KMS-11 (cell line): ENCODE data around the gene ADGRG1.

ENCODE experiments used
- H2AFZ ChIP-seq: fragments of 200-600 bp; sonication (generic); 2 replicates; pipeline ENCODE4 v1.6.1; 2016; ENCODE audit warnings: antibody characterized with exemption, mixed run types, low read depth
- H3K27ac ChIP-seq: fragments of 200-600 bp; sonication (generic); 2 replicates; pipeline ENCODE4 v1.6.1; 2016; ENCODE audit warnings: mild to moderate bottlenecking, mixed run types
- H3K27me3 ChIP-seq: fragments of 200-600 bp; sonication (generic); 2 replicates; pipeline ENCODE4 v1.6.1; 2017; ENCODE audit warnings: mild to moderate bottlenecking, low read depth, mixed run types, moderate library complexity; ENCODE audit not compliant: insufficient read depth
- H3K36me3 ChIP-seq: fragments of 200-600 bp; sonication (generic); 2 replicates; pipeline ENCODE4 v1.6.1; 2017; ENCODE audit warnings: mild to moderate bottlenecking, mixed run types; ENCODE audit not compliant: insufficient read depth
- H3K4me1 ChIP-seq: fragments of 200-600 bp; sonication (generic); 2 replicates; pipeline ENCODE4 v1.6.1; 2016; ENCODE audit warnings: mild to moderate bottlenecking, low read depth, mixed run types; ENCODE audit not compliant: poor library complexity, severe bottlenecking
- H3K4me2 ChIP-seq: fragments of 200-600 bp; sonication (generic); 2 replicates; pipeline ENCODE4 v1.7.0; 2016; ENCODE audit warnings: mild to moderate bottlenecking, mixed run types
- H3K4me3 ChIP-seq: fragments of 200-600 bp; sonication (generic); IDR thresholded peaks from 2 replicates; pipeline ENCODE4 v1.6.1; 2017; ENCODE audit warnings: low read depth, low read length, mixed read lengths; ENCODE audit not compliant: insufficient read depth
- H3K79me2 ChIP-seq: fragments of 200-600 bp; sonication (generic); 2 replicates; pipeline ENCODE4 v1.6.1; 2016; ENCODE audit warnings: low read depth, mixed run types; ENCODE audit not compliant: insufficient read depth
- H3K9ac ChIP-seq: fragments of 200-600 bp; sonication (generic); 2 replicates; pipeline ENCODE4 v1.6.1; 2016; ENCODE audit warnings: mild to moderate bottlenecking, mixed run types
- H4K20me1 ChIP-seq: fragments of 200-600 bp; sonication (generic); 2 replicates; pipeline ENCODE4 v1.6.1; 2016; ENCODE audit warnings: mild to moderate bottlenecking, mixed run types; ENCODE audit not compliant: insufficient read depth
- CTCF ChIP-seq: fragments of 200-600 bp; sonication (generic); conservative IDR thresholded peaks from 2 replicates; pipeline ENCODE4 v1.6.1; 2017; ENCODE audit warnings: low read depth, mild to moderate bottlenecking, antibody characterized with exemption, low read length, moderate library complexity, mixed read lengths

Gene ADGRG1

GRCh38 chr16:57619606-57620334 lies 8.7 kb upstream of the ADGRG1 start:
- H3K27ac ChIP-seq = no peak overlapping the region
- no peaks in the 10 kb centered on the region for H3K36me3 ChIP-seq
- no peak for TF ChIP-seq CTCF
- no peak overlapping the region for H3K4me3 ChIP-seq
- no peak overlapping the region for H3K9ac ChIP-seq
- H3K27me3 ChIP-seq = no peaks in the 10 kb centered on the region
- H3K4me2 ChIP-seq = no peak overlapping the region
- H3K79me2 ChIP-seq = no peaks in the 10 kb centered on the region
- no peaks in the 10 kb centered on the region for H4K20me1 ChIP-seq
- H2AFZ ChIP-seq = no peak overlapping the region
- H3K4me1 ChIP-seq = peaks cover 31% of the 10 kb centered on the region

- H3K9ac ChIP-seq = no peak overlapping the region
- H3K4me1 ChIP-seq = peaks cover 31% of the 10 kb centered on the region
- H4K20me1 ChIP-seq = no peaks in the 10 kb centered on the region
- no peaks in the 10 kb centered on the region for H3K27me3 ChIP-seq
- no peak overlapping the region for H3K4me3 ChIP-seq
- H3K27ac ChIP-seq = no peak overlapping the region
- H3K4me2 ChIP-seq = no peak overlapping the region
- H2AFZ ChIP-seq = no peak overlapping the region
- TF ChIP-seq CTCF = no peak
- no peaks in the 10 kb centered on the region for H3K36me3 ChIP-seq
- no peaks in the 10 kb centered on the region for H3K79me2 ChIP-seq
Observed at GRCh38 chr16:57620335-57621231, 7.8 kb upstream of the ADGRG1 start.

- Histone ChIP-seq H4K20me1 (no peaks in the 10 kb centered on the region), H3K4me1 (peaks cover 31% of the 10 kb centered on the region), H3K36me3 (no peaks in the 10 kb centered on the region), H3K79me2 (no peaks in the 10 kb centered on the region), H2AFZ (no peak overlapping the region), H3K27ac (no peak overlapping the region), H3K27me3 (no peaks in the 10 kb centered on the region), H3K9ac (no peak overlapping the region), H3K4me3 (no peak overlapping the region), H3K4me2 (no peak overlapping the region)
- TF ChIP-seq CTCF = no peak
Observed at GRCh38 chr16:57621521-57622271, 6.7 kb upstream of the ADGRG1 start.
